Endothelial cell of umbilical vein (primary cell): Measurements from ENCODE around the gene AP1B1. TPM values are rescaled to one million over a fixed set of nuclear protein-coding genes. Genes with fewer than 3 reads are reported as not detected.

Experiments
- BruUV-seq: library from RNA; stranded (reverse); fragments of 400-500 nt; replicated peaks from 2 replicates; lab custom pipeline; 2021; lab: Mats Ljungman, UMichigan
- CTCF ChIA-PET: fragments of 300-600, 350-600 bp; sonication (Branson Sonifier 250); formaldehyde crosslinking; loops from one replicate; lab custom pipeline; 2021; ENCODE audit warnings: antibody characterized with exemption, inconsistent platforms; lab: Charles Lee
- POLR2A ChIA-PET: fragments of 300-600, 350-600 bp; sonication (Branson Sonifier 250); formaldehyde crosslinking; loops from one replicate; lab custom pipeline; 2021; ENCODE audit warnings: antibody characterized with exemption, inconsistent platforms; lab: Charles Lee
- DNase-seq: peaks from one replicate; pipeline ENCODE4 v3.0.0-alpha.2; 2011; ENCODE audit warnings: low read depth, low spot score
- FAIRE-seq: peaks from 2 replicates; lab custom pipeline; 2011; peaks lifted over from hg19 to GRCh38; lab: Jason Lieb, UNC
- H2AFZ ChIP-seq: 2 replicates; pipeline ENCODE4 v1.6.0; 2012; ENCODE audit warnings: low read depth, low read length, control low read depth, inconsistent platforms
- H3K27ac ChIP-seq: 2 replicates; pipeline ENCODE4 v1.5.1; 2011; ENCODE audit warnings: low read depth, mild to moderate bottlenecking, control low read depth, low read length, moderate library complexity; ENCODE audit not compliant: insufficient read depth
- H3K27me3 ChIP-seq, 2 experiments: 2 replicates each; pipeline versions ENCODE4 v1.6.0 to v1.6.1; 2011; ENCODE audit warnings: low read length in 2 of 2, mixed read lengths in 1 of 2; ENCODE audit not compliant: control insufficient read depth in 2 of 2, insufficient read depth in 2 of 2
- H3K36me3 ChIP-seq, 2 experiments: 2 replicates in 1 of 2; 3 replicates in 1 of 2; pipeline ENCODE4 v1.5.1; 2011; ENCODE audit warnings: low read length in 2 of 2, mild to moderate bottlenecking in 1 of 2, moderate library complexity in 1 of 2; ENCODE audit not compliant: control insufficient read depth in 2 of 2, insufficient read depth in 2 of 2; ENCODE audit errors: extremely low read depth in 1 of 2
- H3K4me1 ChIP-seq: 3 replicates; pipeline ENCODE4 v1.5.1; 2011; ENCODE audit warnings: mild to moderate bottlenecking, low read length; ENCODE audit not compliant: control insufficient read depth, insufficient read depth; ENCODE audit errors: extremely low read depth
- H3K4me2 ChIP-seq: 2 replicates; pipeline ENCODE4 v1.6.1; 2011; ENCODE audit warnings: low read length, control low read depth, mixed read lengths; ENCODE audit not compliant: insufficient read depth
- H3K4me3 ChIP-seq, 3 experiments: fragments of 200-600 bp in 1 of 3; sonication (generic), shearing (Covaris generic) in 1 of 3; replicated peaks in 1 of 3; 2 replicates each; pipeline ENCODE4 v1.5.1; 2011 to 2016; ENCODE audit warnings: control low read depth in 3 of 3, low read length in 3 of 3, mild to moderate bottlenecking in 2 of 3, inconsistent platforms in 1 of 3, low read depth in 1 of 3, moderate library complexity in 1 of 3; ENCODE audit not compliant: insufficient read depth in 1 of 3
- H3K79me2 ChIP-seq: 2 replicates; pipeline ENCODE4 v1.6.0; 2012; ENCODE audit warnings: low read length, inconsistent platforms; ENCODE audit not compliant: control insufficient read depth, insufficient read depth
- H3K9ac ChIP-seq: replicated peaks from 2 replicates; pipeline ENCODE3; 2011; ENCODE audit warnings: low read length, control low read depth; ENCODE audit not compliant: insufficient read depth; ENCODE audit errors: extremely low read depth
- H3K9me1 ChIP-seq: replicated peaks from 3 replicates; pipeline ENCODE4 v1.6.0; 2011; ENCODE audit warnings: mild to moderate bottlenecking, low read length; ENCODE audit not compliant: control insufficient read depth, insufficient read depth; ENCODE audit errors: extremely low read depth
- H3K9me3 ChIP-seq: replicated peaks from 2 replicates; pipeline ENCODE4 v1.5.1; 2012; ENCODE audit warnings: low read length, inconsistent platforms; ENCODE audit not compliant: control insufficient read depth, insufficient read depth
- H4K20me1 ChIP-seq: replicated peaks from 2 replicates; pipeline ENCODE3; 2011; ENCODE audit warnings: mild to moderate bottlenecking, low read length; ENCODE audit not compliant: control insufficient read depth, insufficient read depth; ENCODE audit errors: extremely low read depth
- CTCF ChIP-seq, 2 donors: IDR thresholded peaks; 1 replicate in 1 of 2; 2 replicates in 1 of 2; pipeline ENCODE4 v1.5.1; 2011; ENCODE audit warnings: low read length in 2 of 2, mild to moderate bottlenecking in 2 of 2, moderate library complexity in 2 of 2, control low read depth in 1 of 2, inconsistent platforms in 1 of 2, low read depth in 1 of 2; ENCODE audit not compliant: insufficient read depth in 1 of 2; ENCODE audit errors: extremely low read depth in 1 of 2
- EZH2 ChIP-seq: IDR thresholded peaks from 2 replicates; pipeline ENCODE4 v1.6.1; 2012; ENCODE audit warnings: borderline replicate concordance, low read depth, mild to moderate bottlenecking, moderate library complexity, low read length, inconsistent platforms; ENCODE audit not compliant: severe bottlenecking
- FOS ChIP-seq: IDR thresholded peaks from 2 replicates; pipeline ENCODE4 v1.6.1; 2011; ENCODE audit warnings: mild to moderate bottlenecking, low read length, moderate library complexity, borderline replicate concordance; ENCODE audit not compliant: insufficient read depth
- GATA2 ChIP-seq: IDR thresholded peaks from 2 replicates; pipeline ENCODE4 v1.7.0; 2011; ENCODE audit warnings: low read depth, mild to moderate bottlenecking, moderate library complexity, mixed read lengths, low read length; ENCODE audit not compliant: insufficient read length, insufficient read depth
- JUN ChIP-seq: IDR thresholded peaks from 2 replicates; pipeline ENCODE4 v1.6.1; 2011; ENCODE audit warnings: borderline replicate concordance, low read depth; ENCODE audit not compliant: insufficient read length, insufficient read depth
- POLR2A ChIP-seq: IDR thresholded peaks from 2 replicates; pipeline ENCODE4 v1.6.1; 2012; ENCODE audit warnings: low read depth, mild to moderate bottlenecking, control low read depth, low read length
- POLR2AphosphoS5 ChIP-seq: IDR thresholded peaks from 2 replicates; pipeline ENCODE4 v1.6.1; 2012; ENCODE audit warnings: low read depth, mild to moderate bottlenecking, control low read depth, low read length, moderate library complexity; ENCODE audit not compliant: insufficient read depth
- dilution Hi-C: fragments of 300-500 bp; cut with MboI; formaldehyde crosslinking; loops from one replicate; pipeline ENCODE4 v1.15.0; 2019; ENCODE audit warnings: low sequenced_read_pairs; ENCODE audit not compliant: extremely low pct_ligation_motif_present
- intact Hi-C: fragments of 100-400 bp; cut with micrococcal nuclease; formaldehyde crosslinking; loops from one replicate; pipeline ENCODE4 v1.10.0; 2022
- polyA plus RNA-seq, 4 experiments: library from polyadenylated mRNA; depleted of rRNA in 3 of 4; stranded (reverse) in 3 of 4; unstranded in 1 of 4; fragments of >200 nt; gene quantifications; 2 replicates each; pipeline versions ENCODE4 v1.2.1 to v1.2.3, GENCODE V29; 2011 to 2012; ENCODE audit warnings: missing spikeins in 1 of 4
- total RNA-seq: library from RNA; stranded (reverse); gene quantifications from 2 replicates; pipeline ENCODE4 v1.2.3, GENCODE V29; 2021

AP1B1 gene
- total and polyA plus RNA-seq, 2 donors (not counting 3 experiments of a cell fraction or from before 2014, with no cell fraction given) = 107 to 131 TPM

- H4K20me1 ChIP-seq = no peaks in the 10 kb centered on the region
- FAIRE-seq (peak; percentile 92), DNase-seq (peak; percentile 49)
- H3K79me2 ChIP-seq = peaks cover 9% of the 10 kb centered on the region
- no peaks in the 10 kb centered on the region for H3K9me1 ChIP-seq
- peaks cover 38% of the 10 kb centered on the region for H3K4me1 ChIP-seq
- peak overlapping the region; percentile 87 for H3K27ac ChIP-seq
- no peak overlapping the region for H2AFZ ChIP-seq
- no peaks in the 10 kb centered on the region for H3K9me3 ChIP-seq
- peaks cover 0 to 4% of the 10 kb centered on the region in 2 experiments for H3K36me3 ChIP-seq
- peak overlapping the region in 2 of 3 experiments; percentile 13 to 15 for H3K4me3 ChIP-seq
- POLR2A ChIA-PET = no interaction called here
- intact Hi-C loops = loop anchor here (5.0 kb wide), 1 partner anchor 42 kb away; the partner anchor contains the start of genes EWSR1 and RHBDD3
- CTCF ChIA-PET = no interaction called here
- H3K9ac ChIP-seq = peak overlapping the region; percentile 66
- H3K27me3 ChIP-seq = peaks cover 4 to 5% of the 10 kb centered on the region in 2 experiments
- TF ChIP-seq POLR2AphosphoS5 (peak; percentile 38), GATA2 (no peak), POLR2A (peak; percentile 21), FOS (peak; percentile 54)
- dilution Hi-C loops = no loop called here
- BruUV-seq = no TSS peak
- H3K4me2 ChIP-seq = peak overlapping the region; percentile 64
These were observed 79.5 kb downstream of the AP1B1 start for GRCh38 chr22:29308791-29309262.

GRCh38 chr22:29308148-29308790 is 80.1 kb downstream of the AP1B1 start:
- no peak overlapping the region for H2AFZ ChIP-seq
- POLR2A ChIA-PET = no interaction called here
- no peak for TF ChIP-seq CTCF (IDR thresholded peaks at IDR 0.05; ENCODE audit: extremely low read depth in 1 of 2, insufficient read depth in 1 of 2, low read depth in 1 of 2, low read length in 2 of 2)
- TF ChIP-seq JUN = no peak
- no peak for TF ChIP-seq EZH2

More at GRCh38 chr22:29308148-29308790, 80.1 kb downstream of the AP1B1 start:
- intact Hi-C loops (loop anchor here (5.0 kb wide), 1 partner anchor 41 kb away; the partner anchor contains the start of genes EWSR1 and RHBDD3), dilution Hi-C loops (no loop called here)
- peak overlapping the region in 2 of 3 experiments; percentile 1 to 82 for H3K4me3 ChIP-seq
- H4K20me1 ChIP-seq = no peaks in the 10 kb centered on the region
- peaks cover 9% of the 10 kb centered on the region for H3K79me2 ChIP-seq
- peak overlapping the region; percentile 87 for H3K27ac ChIP-seq
- peak overlapping the region; percentile 82 for H3K4me2 ChIP-seq
- no peaks in the 10 kb centered on the region for H3K9me1 ChIP-seq
- no TSS peak for BruUV-seq
- no peak for DNase-seq
- peak overlapping the region; percentile 66 for H3K9ac ChIP-seq
- FAIRE-seq = no peak
- peaks cover 0 to 4% of the 10 kb centered on the region in 2 experiments for H3K36me3 ChIP-seq
- no peaks in the 10 kb centered on the region for H3K27me3 ChIP-seq
- H3K4me1 ChIP-seq = peaks cover 38% of the 10 kb centered on the region
- CTCF ChIA-PET = no interaction called here
- H3K9me3 ChIP-seq = no peaks in the 10 kb centered on the region
